HEK293 (cell line): ENCODE measurements around the gene SYTL3.

Experiments used
- CTCF ChIA-PET: fragments of 350-600 bp; formaldehyde crosslinking; extraction: SDS; loops from one replicate; lab custom pipeline; 2021; ENCODE audit warnings: antibody characterized with exemption; lab: Yijun Ruan, JAX
- POLR2A ChIA-PET: fragments of 300-600 bp; formaldehyde crosslinking; extraction: SDS; loops from one replicate; lab custom pipeline; 2020; ENCODE audit warnings: antibody characterized with exemption, inconsistent platforms; lab: Yijun Ruan, JAX
- H3K27ac ChIP-seq: fragments of 200-500 bp; sonication (Bioruptor generic); 2 replicates; pipeline ENCODE4 v1.5.1; 2014; ENCODE audit warnings: low read depth, low read length, control low read depth, inconsistent platforms; ENCODE audit errors: extremely low read depth
- H3K36me3 ChIP-seq, 2 experiments: fragments of 200-500 bp in 1 of 2; sonication (Bioruptor generic) in 1 of 2; 1 replicate in 1 of 2; 2 replicates in 1 of 2; pipeline ENCODE4 v1.5.1; 2014 to 2017; ENCODE audit warnings: inconsistent platforms in 2 of 2, low read length in 2 of 2; ENCODE audit not compliant: control insufficient read depth in 2 of 2, insufficient read depth in 1 of 2
- H3K4me1 ChIP-seq: fragments of 200-500 bp; sonication (Bioruptor generic); 2 replicates; pipeline ENCODE4 v1.5.1; 2014; ENCODE audit warnings: mild to moderate bottlenecking, low read length, inconsistent platforms; ENCODE audit not compliant: control insufficient read depth, insufficient read depth
- H3K4me3 ChIP-seq: 2 replicates; pipeline ENCODE4 v1.5.1; 2011; ENCODE audit warnings: low read depth, mild to moderate bottlenecking, control low read depth, low read length, moderate library complexity
- H3K9me3 ChIP-seq: fragments of 200-500 bp; sonication (Bioruptor generic); 2 replicates; pipeline ENCODE4 v1.5.1; 2014; ENCODE audit warnings: low read depth, low read length, inconsistent platforms; ENCODE audit not compliant: control insufficient read depth, insufficient read depth
- EGR2 ChIP-seq: fragments of 450-650 bp; formaldehyde crosslinking; IDR thresholded peaks from 2 replicates; pipeline ENCODE4 v1.5.1; 2016; ENCODE audit warnings: low read depth, missing biosample characterization, missing genetic modification characterization
- HIC1 ChIP-seq: fragments of 450-650 bp; formaldehyde crosslinking; IDR thresholded peaks from 2 replicates; pipeline ENCODE4 v1.5.1; 2016; ENCODE audit warnings: missing biosample characterization, missing genetic modification characterization
- HOXA7 ChIP-seq: sonication (generic); formaldehyde crosslinking; IDR thresholded peaks from 2 replicates; pipeline ENCODE4 v1.8.1; 2022; ENCODE audit warnings: missing genetic modification reagents, borderline replicate concordance
- KLF9 ChIP-seq: fragments of 450-650 bp; formaldehyde crosslinking; IDR thresholded peaks from 2 replicates; pipeline ENCODE4 v1.5.1; 2016; ENCODE audit warnings: missing biosample characterization, missing genetic modification characterization, low read depth
- PBX3 ChIP-seq: sonication (generic); formaldehyde crosslinking; IDR thresholded peaks from 2 replicates; pipeline ENCODE4 v1.8.1; 2022; ENCODE audit warnings: mild to moderate bottlenecking, moderate library complexity, missing genetic modification reagents
- PRDM2 ChIP-seq: fragments of 450-650 bp; formaldehyde crosslinking; IDR thresholded peaks from 2 replicates; pipeline ENCODE4 v1.5.1; 2016; ENCODE audit warnings: missing biosample characterization, missing genetic modification characterization, borderline replicate concordance
- TRIM28 ChIP-seq: IDR thresholded peaks from 2 replicates; pipeline ENCODE4 v1.6.1; 2011; ENCODE audit warnings: low read length, control low read depth, borderline replicate concordance
- ZBTB49 ChIP-seq: fragments of 450-650 bp; formaldehyde crosslinking; IDR thresholded peaks from 2 replicates; pipeline ENCODE4 v1.5.1; 2016; ENCODE audit warnings: missing biosample characterization, missing genetic modification characterization, low read depth
- ZFHX2 ChIP-seq: fragments of 450-650 bp; formaldehyde crosslinking; conservative IDR thresholded peaks from 2 replicates; pipeline ENCODE4 v1.5.1; 2016; ENCODE audit warnings: missing biosample characterization, missing genetic modification characterization
- ZFP37 ChIP-seq: fragments of 450-650 bp; formaldehyde crosslinking; IDR thresholded peaks from 2 replicates; pipeline ENCODE4 v1.5.1; 2016; ENCODE audit warnings: missing biosample characterization, missing genetic modification characterization
- ZNF404 ChIP-seq: fragments of 450-650 bp; formaldehyde crosslinking; IDR thresholded peaks from 2 replicates; pipeline ENCODE4 v1.5.1; 2017; ENCODE audit warnings: missing biosample characterization, missing genetic modification characterization
- ZNF426 ChIP-seq: fragments of 450-650 bp; formaldehyde crosslinking; IDR thresholded peaks from 2 replicates; pipeline ENCODE4 v1.5.1; 2017; ENCODE audit warnings: missing biosample characterization, missing genetic modification characterization, mild to moderate bottlenecking, inconsistent platforms, moderate library complexity
- ZNF449 ChIP-seq: fragments of 450-650 bp; formaldehyde crosslinking; IDR thresholded peaks from 2 replicates; pipeline ENCODE4 v1.5.1; 2017; ENCODE audit warnings: missing biosample characterization, mild to moderate bottlenecking, missing genetic modification characterization, moderate library complexity
- ZNF707 ChIP-seq: fragments of 450-650 bp; formaldehyde crosslinking; IDR thresholded peaks from 2 replicates; pipeline ENCODE4 v1.5.1; 2016; ENCODE audit warnings: missing biosample characterization, missing genetic modification characterization
- ZNF776 ChIP-seq: fragments of 450-650 bp; formaldehyde crosslinking; IDR thresholded peaks from 2 replicates; pipeline ENCODE4 v1.5.0; 2017; ENCODE audit warnings: missing biosample characterization, missing genetic modification characterization, borderline replicate concordance

The SYTL3 gene

GRCh38 chr6:158754738-158755137, 104.9 kb downstream of the SYTL3 start:
- TF ChIP-seq HOXA7 (CRISPR knock-in tag) (no peak), ZBTB49 (no peak), ZNF707 (tag by site-specific recombination) (no peak), ZFHX2 (tag by site-specific recombination) (peak; percentile 37; the same call in 1 of the 2 replicates), EGR2 (peak; percentile 34), ZFP37 (tag by site-specific recombination) (no peak), ZNF776 (tag by site-specific recombination) (no peak), PBX3 (CRISPR knock-in tag) (no peak), HIC1 (tag by site-specific recombination) (no peak), TRIM28 (no peak), ZNF449 (tag by site-specific recombination) (no peak)
- CTCF ChIA-PET: interaction anchor here (2.0 kb wide), 1 partner anchor 48 kb away, joined by 5 read pairs; no protein-coding TSS in a partner anchor
- Histone ChIP-seq H3K4me3 (no peak overlapping the region), H3K4me1 (peaks cover 4% of the 10 kb centered on the region; the same call in 1 of the 2 replicates), H3K9me3 (no peaks in the 10 kb centered on the region), H3K36me3 (no peaks in the 10 kb centered on the region), H3K27ac (no peak overlapping the region)
- POLR2A ChIA-PET: no interaction called here

- Histone ChIP-seq H3K4me3 (no peak overlapping the region), H3K36me3 (no peaks in the 10 kb centered on the region), H3K27ac (no peak overlapping the region), H3K9me3 (no peaks in the 10 kb centered on the region), H3K4me1 (peaks cover 4% of the 10 kb centered on the region; the same call in 1 of the 2 replicates)
- ChIA-PET CTCF (interaction anchor here (2.0 kb wide), 1 partner anchor 49 kb away, joined by 5 read pairs; no protein-coding TSS in a partner anchor), POLR2A (no interaction called here)
- TF ChIP-seq KLF9 (tag by site-specific recombination): no peak
- TF ChIP-seq ZNF426 (tag by site-specific recombination): no peak
- no peak for TF ChIP-seq ZNF404 (tag by site-specific recombination)
- TF ChIP-seq PRDM2: no peak
Measured at GRCh38 chr6:158755636-158756035, 105.8 kb downstream of the SYTL3 start.
